PC-3 (cell line): Measurements from ENCODE around the gene NPEPPS. TPM values are rescaled to one million over a fixed set of nuclear protein-coding genes. Genes with fewer than 3 reads are reported as not detected.

Source experiments
- ATAC-seq: fragments of 200-7000 bp; cut with Tn5 transposase; 2 replicates; pipeline ENCODE4 v1.9.1; 2020; ENCODE audit warnings: mild to moderate bottlenecking, moderate library complexity
- BruUV-seq: library from RNA; stranded (reverse); fragments of 400-500 nt; replicated peaks from 2 replicates; lab custom pipeline; 2021; lab: Mats Ljungman, UMichigan
- CTCF ChIA-PET: fragments of 300-600 bp; sonication (Branson Sonifier 250); formaldehyde crosslinking; loops from one replicate; lab custom pipeline; 2022; ENCODE audit warnings: antibody characterized with exemption; lab: Charles Lee
- POLR2A ChIA-PET: fragments of 300-600 bp; sonication (Branson Sonifier 250); formaldehyde crosslinking; loops from one replicate; lab custom pipeline; 2022; ENCODE audit warnings: antibody characterized with exemption; ENCODE audit not compliant: unreplicated experiment; lab: Charles Lee
- DNase-seq: peaks from one replicate; pipeline ENCODE4 v3.0.0-alpha.2; 2015
- H2AFZ ChIP-seq: fragments of 300-600 bp; sonication (generic); 2 replicates; pipeline ENCODE4 v1.6.0; 2016; ENCODE audit warnings: antibody characterized with exemption, low read length
- H3F3A ChIP-seq: fragments of 300-600 bp; sonication (generic); one replicate; pipeline ENCODE4 v1.6.0; 2017; ENCODE audit warnings: antibody characterized with exemption, low read length, control low read depth, mild to moderate bottlenecking; ENCODE audit not compliant: unreplicated experiment
- H3K27ac ChIP-seq: fragments of 300-600 bp; sonication (generic); 2 replicates; pipeline ENCODE4 v1.5.1; 2016; ENCODE audit warnings: mild to moderate bottlenecking, low read length
- H3K27me3 ChIP-seq: fragments of 300-600 bp; sonication (generic); 2 replicates; pipeline ENCODE4 v1.6.1; 2016; ENCODE audit warnings: low read length, mixed read lengths
- H3K36me3 ChIP-seq: fragments of 300-600 bp; sonication (generic); 2 replicates; pipeline ENCODE4 v1.6.1; 2016; ENCODE audit warnings: low read depth, mixed run types, low read length, mixed read lengths
- H3K4me1 ChIP-seq: fragments of 300-600 bp; sonication (generic); 2 replicates; pipeline ENCODE4 v1.5.1; 2016; ENCODE audit warnings: low read length; ENCODE audit not compliant: insufficient read depth
- H3K4me2 ChIP-seq: fragments of 300-600 bp; sonication (generic); 2 replicates; pipeline ENCODE4 v1.6.0; 2016; ENCODE audit warnings: low read length
- H3K4me3 ChIP-seq: fragments of 300-600 bp; sonication (generic); 2 replicates; pipeline ENCODE4 v1.5.1; 2016; ENCODE audit warnings: mild to moderate bottlenecking, low read length, mixed read lengths
- H3K79me2 ChIP-seq: fragments of 300-600 bp; sonication (generic); 2 replicates; pipeline ENCODE4 v1.6.1; 2017; ENCODE audit warnings: low read length, mixed read lengths
- H3K9ac ChIP-seq: fragments of 300-600 bp; sonication (generic); 2 replicates; pipeline ENCODE4 v1.6.0; 2016; ENCODE audit warnings: mild to moderate bottlenecking, low read length
- H3K9me2 ChIP-seq: fragments of 300-600 bp; sonication (generic); replicated peaks from 2 replicates; pipeline ENCODE4 v1.6.1; 2016; ENCODE audit warnings: mixed run types, low read length, mixed read lengths
- H3K9me3 ChIP-seq: fragments of 300-600 bp; sonication (generic); 2 replicates; pipeline ENCODE4 v1.6.1; 2016; ENCODE audit warnings: low read length, mixed read lengths
- H4K20me1 ChIP-seq: fragments of 300-600 bp; sonication (generic); 2 replicates; pipeline ENCODE4 v1.6.1; 2016; ENCODE audit warnings: low read length, mixed read lengths
- CTCF ChIP-seq: fragments of 300-600 bp; sonication (generic); conservative IDR thresholded peaks from 2 replicates; pipeline ENCODE4 v1.5.1; 2017; ENCODE audit warnings: antibody characterized with exemption, low read depth, mild to moderate bottlenecking, low read length
- EZH2 ChIP-seq: fragments of 300-600 bp; sonication (generic); IDR thresholded peaks from one replicate; pipeline ENCODE4 v1.6.1; 2017; ENCODE audit warnings: antibody characterized with exemption, mild to moderate bottlenecking, low read length; ENCODE audit not compliant: unreplicated experiment
- EZH2phosphoT487 ChIP-seq: fragments of 300-600 bp; sonication (generic); IDR thresholded peaks from 2 replicates; pipeline ENCODE4 v1.6.1; 2018; ENCODE audit warnings: mild to moderate bottlenecking, antibody characterized with exemption, low read length, borderline replicate concordance
- intact Hi-C: fragments of 100-400 bp; cut with micrococcal nuclease; formaldehyde crosslinking; loops from 2 replicates; pipeline ENCODE4 v1.9.0; 2023
- total RNA-seq: library from RNA; depleted of rRNA; stranded (reverse); fragments of >200 nt; gene quantifications from 2 replicates; pipeline ENCODE4 v1.2.3, GENCODE V29; 2014

Gene NPEPPS
- total RNA-seq, 1 experiment from 2014 or later: 112 TPM

DNA sequence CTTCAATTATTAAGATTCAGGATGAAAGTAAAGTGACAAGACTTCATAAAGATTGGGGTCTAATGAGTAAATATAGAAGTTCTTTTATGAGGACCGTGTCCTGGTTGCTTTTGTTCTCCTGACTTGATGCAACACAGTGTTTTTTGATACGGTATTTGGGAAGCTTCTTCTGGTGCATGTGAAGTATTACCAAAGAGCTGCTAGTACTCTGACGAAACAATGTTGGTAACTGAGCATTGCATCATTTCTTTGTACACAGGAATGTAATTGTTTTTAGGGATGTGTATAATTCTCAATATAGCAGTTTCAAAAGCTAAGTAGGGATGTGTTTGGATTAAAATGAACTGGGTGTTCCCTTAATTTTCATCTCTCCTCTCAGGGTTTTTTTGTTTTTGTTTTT is 134.7 kb downstream of the NPEPPS start:
- no peak overlapping the region for H2AFZ ChIP-seq
- no peaks in the 10 kb centered on the region for H3K27me3 ChIP-seq
- TF ChIP-seq EZH2 (no peak), EZH2phosphoT487 (no peak), CTCF (no peak)
- BruUV-seq: no TSS peak
- ATAC-seq (no peak), DNase-seq (no peak)
- peaks cover 32% of the 10 kb centered on the region; the same call in 1 of the 2 replicates for H4K20me1 ChIP-seq
- H3K4me2 ChIP-seq: no peak overlapping the region
- H3K9me2 ChIP-seq: no peaks in the 10 kb centered on the region
- H3K4me1 ChIP-seq: no peaks in the 10 kb centered on the region
- H3K4me3 ChIP-seq: no peak overlapping the region
- no peak overlapping the region for H3K9ac ChIP-seq
- ChIA-PET CTCF (interaction anchor here (1.3 kb wide), 1 partner anchor 17 kb away, joined by 5 read pairs; the partner anchor contains the start of gene KPNB1), POLR2A (no interaction called here)
- no peak overlapping the region for H3K27ac ChIP-seq
- no peaks in the 10 kb centered on the region for H3K9me3 ChIP-seq
- H3K36me3 ChIP-seq: peaks cover 86% of the 10 kb centered on the region
- peaks cover 20% of the 10 kb centered on the region for H3K79me2 ChIP-seq
- H3F3A ChIP-seq: peaks cover 18% of the 10 kb centered on the region
- intact Hi-C loops: no loop called here

GRCh38 chr17:47669081-47669480 is 138.2 kb downstream of the NPEPPS start:
- H3K79me2 ChIP-seq: peaks cover 15% of the 10 kb centered on the region

More at GRCh38 chr17:47669081-47669480, 138.2 kb downstream of the NPEPPS start:
- DNase-seq: no peak
- H3K36me3 ChIP-seq: peaks cover 88% of the 10 kb centered on the region
- H3K4me1 ChIP-seq: no peaks in the 10 kb centered on the region
- TF ChIP-seq CTCF (no peak), EZH2phosphoT487 (no peak), EZH2 (no peak)
- no peak overlapping the region for H3K4me3 ChIP-seq
- H4K20me1 ChIP-seq: peaks cover 31% of the 10 kb centered on the region
- no peaks in the 10 kb centered on the region for H3K9me3 ChIP-seq
- BruUV-seq: no TSS peak
- no peak overlapping the region for H3K27ac ChIP-seq
- H3K27me3 ChIP-seq: no peaks in the 10 kb centered on the region
- no peak overlapping the region for H3K9ac ChIP-seq
- H3F3A ChIP-seq: peaks cover 1% of the 10 kb centered on the region
- ATAC-seq: no peak
- POLR2A ChIA-PET: no interaction called here
- no peaks in the 10 kb centered on the region for H3K9me2 ChIP-seq
- CTCF ChIA-PET: no interaction called here
- intact Hi-C loops: no loop called here
- H2AFZ ChIP-seq: no peak overlapping the region
- no peak overlapping the region for H3K4me2 ChIP-seq
